ENCODE results near the gene PSAT1.

DNA sequence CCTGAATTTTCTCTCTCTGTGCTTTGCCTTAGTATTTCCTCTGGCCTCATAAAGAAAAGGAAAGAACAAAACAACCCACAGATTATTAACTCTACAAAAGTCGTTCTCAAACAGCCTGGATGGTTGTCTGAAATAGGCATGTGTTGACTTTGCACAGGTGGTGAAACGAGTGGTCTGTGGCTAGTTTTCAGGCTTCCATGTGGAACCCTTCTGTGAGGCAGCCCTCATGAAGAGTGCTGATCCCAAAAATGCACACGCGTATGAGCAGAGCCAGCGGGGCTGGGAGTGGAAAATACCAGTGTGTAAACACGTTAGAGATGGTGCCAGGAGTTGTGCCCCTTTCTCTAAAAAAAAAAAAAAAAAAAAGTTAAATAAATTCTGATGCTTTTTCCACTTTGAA is 4.9 kb upstream of the PSAT1 start:
- TF ChIP-seq, protein P1, sequence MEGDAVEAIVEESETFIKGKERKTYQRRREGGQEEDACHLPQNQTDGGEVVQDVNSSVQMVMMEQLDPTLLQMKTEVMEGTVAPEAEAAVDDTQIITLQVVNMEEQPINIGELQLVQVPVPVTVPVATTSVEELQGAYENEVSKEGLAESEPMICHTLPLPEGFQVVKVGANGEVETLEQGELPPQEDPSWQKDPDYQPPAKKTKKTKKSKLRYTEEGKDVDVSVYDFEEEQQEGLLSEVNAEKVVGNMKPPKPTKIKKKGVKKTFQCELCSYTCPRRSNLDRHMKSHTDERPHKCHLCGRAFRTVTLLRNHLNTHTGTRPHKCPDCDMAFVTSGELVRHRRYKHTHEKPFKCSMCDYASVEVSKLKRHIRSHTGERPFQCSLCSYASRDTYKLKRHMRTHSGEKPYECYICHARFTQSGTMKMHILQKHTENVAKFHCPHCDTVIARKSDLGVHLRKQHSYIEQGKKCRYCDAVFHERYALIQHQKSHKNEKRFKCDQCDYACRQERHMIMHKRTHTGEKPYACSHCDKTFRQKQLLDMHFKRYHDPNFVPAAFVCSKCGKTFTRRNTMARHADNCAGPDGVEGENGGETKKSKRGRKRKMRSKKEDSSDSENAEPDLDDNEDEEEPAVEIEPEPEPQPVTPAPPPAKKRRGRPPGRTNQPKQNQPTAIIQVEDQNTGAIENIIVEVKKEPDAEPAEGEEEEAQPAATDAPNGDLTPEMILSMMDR (IDR thresholded peaks at IDR 0.05; ENCODE audit: low read depth, low read length), result no peak
- no peak for TF ChIP-seq EZH2phosphoT487 (IDR thresholded peaks at IDR 0.05; ENCODE audit: low read depth)
